ENCODE results near the gene DMKN.

Gene DMKN

GRCh38 chr19:35549174-35549788 lies 35.8 kb upstream of the DMKN start:
- DNase-seq: peak in 1 of 2 experiments; percentile 34

DNA sequence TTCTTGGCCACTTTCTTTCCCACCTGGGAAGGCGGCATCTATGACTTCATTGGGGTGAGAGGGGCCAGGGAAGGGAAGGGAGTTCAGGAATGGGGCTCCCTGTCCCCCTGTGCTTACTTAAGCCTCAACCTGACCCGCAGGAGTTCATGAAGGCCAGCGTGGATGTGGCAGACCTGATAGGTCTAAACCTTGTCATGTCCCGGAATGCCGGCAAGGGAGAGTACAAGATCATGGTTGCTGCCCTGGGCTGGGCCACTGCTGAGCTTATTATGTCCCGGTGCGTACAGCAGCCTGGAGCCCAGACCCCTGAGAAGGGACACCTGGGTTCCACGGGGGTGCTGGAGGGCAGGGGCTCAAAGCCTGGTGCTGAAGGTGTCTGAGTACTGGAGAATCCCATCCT lies 33.1 kb upstream of the DMKN start:
- DNase-seq: no peak

- DNase-seq: no peak
Observed at GRCh38 chr19:35545855-35546381, 32.5 kb upstream of the DMKN start.

DNA sequence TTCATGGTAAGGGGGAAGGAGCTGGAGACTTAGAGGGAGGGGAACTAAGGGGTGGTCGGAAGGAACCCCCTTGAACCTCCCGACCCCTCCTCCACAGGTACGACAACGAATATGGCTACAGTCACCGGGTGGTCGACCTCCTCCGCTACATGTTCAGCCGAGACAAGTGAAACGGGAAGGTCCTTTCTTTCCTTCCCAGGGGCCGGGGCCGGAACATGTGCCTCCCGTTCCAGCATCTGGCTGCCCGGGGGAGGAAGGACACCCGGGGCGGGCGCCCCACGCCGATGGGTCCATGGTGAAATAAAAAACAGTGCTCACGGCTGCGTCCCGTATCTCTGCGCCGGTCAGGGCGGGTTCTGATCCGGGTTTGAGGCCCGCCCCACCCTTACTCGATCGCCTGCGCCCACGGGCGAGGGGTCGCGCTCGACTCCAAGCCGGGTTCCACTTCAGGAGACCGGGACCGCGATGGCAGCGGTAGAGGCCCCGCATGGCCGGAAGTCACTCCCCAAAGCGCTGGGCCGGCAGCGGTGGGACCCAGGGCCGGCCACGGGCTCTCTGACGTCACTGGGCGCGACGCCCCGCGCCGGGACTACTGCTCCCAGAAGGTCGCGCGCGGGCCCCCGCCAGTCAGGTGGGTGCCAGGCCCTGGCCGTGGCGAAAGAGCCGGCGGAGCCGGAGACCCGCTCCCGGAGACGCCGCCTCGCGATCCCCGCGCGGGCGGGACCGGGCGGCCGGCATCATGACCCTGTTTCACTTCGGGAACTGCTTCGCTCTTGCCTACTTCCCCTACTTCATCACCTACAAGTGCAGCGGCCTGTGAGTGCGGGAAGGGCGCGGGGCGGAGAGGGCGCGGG lies 31.8 kb upstream of the DMKN start, which contains the start of gene TMEM147:
TSS of gene TMEM147 (plus strand) at position 626 of the 854 bp plus-strand sequence. CDS start at position 740, 114 bp downstream.
- DNase-seq: peak in 1 of 2 experiments; percentile 64

DNA sequence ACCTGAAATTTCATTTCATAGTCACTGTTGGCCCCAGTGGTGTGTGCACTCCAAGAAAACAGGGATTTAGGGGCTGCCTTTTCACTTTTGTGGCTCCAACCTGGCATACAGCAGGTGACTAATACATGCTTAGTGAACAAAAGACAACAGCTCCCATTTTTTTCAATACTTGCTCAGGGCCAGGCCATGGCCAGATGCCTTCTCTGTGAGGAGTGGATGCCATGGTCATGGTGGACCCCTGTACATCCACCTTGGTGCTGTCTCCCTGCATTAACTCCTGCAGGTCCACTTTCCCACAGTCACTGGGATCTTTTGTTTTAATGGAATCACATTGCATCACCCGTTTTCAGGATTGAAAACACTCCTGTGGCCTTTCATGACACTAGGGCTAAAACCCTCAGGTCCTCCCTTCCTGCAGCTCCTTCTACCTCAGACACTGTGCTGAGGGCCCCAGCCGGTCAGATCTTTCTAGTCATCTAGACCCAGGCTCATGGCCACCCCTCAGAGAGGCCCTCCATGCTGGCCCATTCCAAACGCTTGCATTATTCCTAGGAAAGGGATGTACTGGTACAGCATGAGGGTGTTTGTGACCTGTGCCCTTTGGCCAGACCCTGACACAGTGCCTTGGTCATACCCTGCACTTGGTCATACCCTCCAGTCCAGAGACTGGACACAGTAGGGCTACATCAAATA lies 30.8 kb upstream of the DMKN start:
- DNase-seq: no peak

- no peak for DNase-seq
Observed at GRCh38 chr19:35543280-35544109, 30.0 kb upstream of the DMKN start.

- DNase-seq: no peak
Observed at GRCh38 chr19:35542209-35542608, 28.8 kb upstream of the DMKN start.

- DNase-seq: no peak
Observed at GRCh38 chr19:35540356-35540927, 27.0 kb upstream of the DMKN start.

GRCh38 chr19:35539850-35540249 lies 26.4 kb upstream of the DMKN start:
- no peak for DNase-seq

DNA sequence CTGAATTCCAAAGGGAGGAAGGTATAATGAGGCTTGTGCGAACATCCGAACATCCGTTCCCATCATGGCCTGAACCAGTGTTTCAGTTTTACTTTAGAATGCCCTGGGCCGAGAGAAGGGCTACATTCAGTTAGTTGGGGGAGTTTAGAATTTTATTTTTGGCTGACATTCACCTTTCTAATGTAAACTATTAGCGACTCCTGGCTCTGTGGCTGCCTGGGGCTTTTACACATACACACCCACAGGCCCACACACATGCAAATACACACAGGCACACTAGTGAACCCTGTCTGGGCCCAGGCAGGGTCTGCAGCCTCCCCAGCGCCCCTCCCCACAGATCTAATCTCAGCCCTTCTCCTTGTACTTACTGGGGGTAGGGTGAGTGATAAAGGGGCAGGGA lies 25.9 kb upstream of the DMKN start:
- DNase-seq: no peak

DNA sequence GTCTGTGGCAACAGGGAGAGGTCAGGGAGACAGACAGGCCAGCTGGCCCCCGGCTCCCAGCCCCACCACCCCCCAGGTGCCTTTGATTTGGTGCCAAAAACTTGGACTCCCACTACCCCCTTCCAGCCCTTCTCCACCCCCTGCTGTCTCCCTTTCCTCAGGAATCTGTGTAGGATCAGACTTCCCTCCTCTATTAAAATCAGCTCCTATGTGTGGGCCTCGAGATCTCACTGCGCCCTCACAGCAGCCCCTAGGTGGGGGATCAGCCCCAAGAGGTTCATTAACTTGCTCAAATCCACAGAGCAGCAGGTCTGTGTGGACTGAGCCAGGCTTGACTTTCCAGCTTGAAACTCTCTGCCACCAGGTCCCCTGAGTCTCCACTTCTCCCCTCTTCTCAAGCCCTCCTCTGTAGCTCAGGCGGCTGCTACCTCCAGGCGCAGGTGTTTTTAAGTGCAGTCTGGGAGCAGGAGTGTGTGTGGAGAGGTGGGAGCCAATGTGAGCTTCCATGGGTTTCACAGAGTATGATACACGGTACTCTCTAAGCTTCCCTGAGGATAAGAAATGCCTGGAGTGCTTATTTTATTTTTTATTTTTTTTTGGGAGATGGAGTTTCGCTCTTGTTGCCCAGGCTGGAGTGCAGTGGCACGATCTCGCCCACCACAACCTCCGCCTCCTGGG lies 21.5 kb upstream of the DMKN start:
- no peak for DNase-seq

DNA sequence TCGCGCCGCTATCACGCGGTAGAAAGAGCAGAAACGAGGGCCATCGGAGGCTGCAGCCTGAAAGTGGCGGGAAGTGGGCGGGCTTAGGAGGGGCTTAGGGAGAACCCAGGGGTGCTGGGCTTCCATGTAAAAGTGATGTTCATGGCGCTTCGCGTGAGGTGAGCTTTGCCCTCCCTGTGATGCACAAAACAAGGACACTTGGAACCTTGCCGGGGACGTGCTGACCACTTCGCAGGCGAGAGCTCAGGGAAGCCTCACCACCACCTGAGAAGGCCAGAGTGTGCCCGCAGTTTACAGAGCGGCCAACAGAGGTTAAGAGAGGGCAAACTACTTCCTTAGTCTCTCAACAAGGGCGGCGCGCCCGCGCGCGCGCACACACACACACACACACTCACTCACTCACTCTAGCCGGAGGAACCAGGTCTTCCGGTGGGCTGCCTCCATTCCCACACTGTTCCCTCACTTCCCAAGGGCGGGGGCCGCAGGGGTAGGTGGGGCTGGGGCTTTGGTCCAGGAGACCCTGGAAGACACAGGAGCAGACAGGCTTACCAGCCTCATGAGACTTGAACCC lies 20.5 kb upstream of the DMKN start:
- DNase-seq: no peak

GRCh38 chr19:35533201-35533821 lies 19.9 kb upstream of the DMKN start, which contains the start of gene GAPDHS:
GAPDHS (plus strand) TSS chr19:35533456; CDS start chr19:35533528, 72 bp downstream.
- no peak for DNase-seq

GRCh38 chr19:35531291-35531690 lies 17.8 kb upstream of the DMKN start:
- DNase-seq: no peak

DNA sequence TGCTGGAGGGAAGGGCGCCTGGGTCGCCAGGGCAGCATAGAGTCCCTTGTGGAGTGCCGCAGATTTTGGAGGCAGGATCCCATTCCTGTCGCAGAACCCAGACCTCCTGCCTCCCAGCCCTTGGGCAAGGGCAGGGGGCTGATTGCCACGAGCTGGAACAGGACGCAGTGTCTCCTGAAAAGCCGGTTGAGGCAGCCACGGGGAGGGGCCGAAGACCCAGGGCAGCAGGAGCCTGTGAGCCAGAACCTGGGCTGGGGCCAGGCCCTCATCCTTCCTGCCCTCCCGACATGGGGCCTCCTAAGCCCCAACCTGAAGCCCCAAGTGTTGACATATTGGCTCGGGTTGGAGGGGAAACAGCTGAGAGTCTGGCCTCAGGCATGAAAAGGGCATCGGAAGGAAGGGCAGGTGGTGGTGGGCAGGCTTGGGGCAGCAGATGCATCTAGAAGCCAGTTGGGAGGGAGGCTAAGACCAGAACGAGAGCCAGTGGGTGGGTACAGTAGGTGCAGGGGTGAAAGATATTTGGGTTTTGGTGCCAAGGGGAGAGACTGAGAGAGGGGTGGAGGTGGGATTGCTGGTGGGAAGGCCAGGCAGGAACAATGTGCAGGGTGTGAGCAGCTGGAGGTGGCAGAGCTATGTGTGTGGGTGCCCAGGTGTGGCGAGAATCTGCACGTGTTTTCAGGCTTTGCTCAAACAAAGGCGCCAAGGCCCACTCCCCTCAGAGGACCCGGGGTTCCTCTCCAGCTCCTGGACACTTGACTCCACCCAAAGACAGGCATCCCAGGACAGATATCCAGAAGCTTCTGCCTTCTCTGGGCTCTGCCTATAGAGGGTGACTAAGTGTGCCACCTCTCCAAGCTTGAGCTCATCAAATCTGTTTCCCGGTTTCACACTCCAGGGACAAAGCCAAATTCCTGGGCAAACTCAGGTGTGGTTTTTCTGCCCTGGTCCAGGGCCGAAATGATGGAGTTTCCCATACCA lies 16.1 kb upstream of the DMKN start:
- no peak for DNase-seq

DNA sequence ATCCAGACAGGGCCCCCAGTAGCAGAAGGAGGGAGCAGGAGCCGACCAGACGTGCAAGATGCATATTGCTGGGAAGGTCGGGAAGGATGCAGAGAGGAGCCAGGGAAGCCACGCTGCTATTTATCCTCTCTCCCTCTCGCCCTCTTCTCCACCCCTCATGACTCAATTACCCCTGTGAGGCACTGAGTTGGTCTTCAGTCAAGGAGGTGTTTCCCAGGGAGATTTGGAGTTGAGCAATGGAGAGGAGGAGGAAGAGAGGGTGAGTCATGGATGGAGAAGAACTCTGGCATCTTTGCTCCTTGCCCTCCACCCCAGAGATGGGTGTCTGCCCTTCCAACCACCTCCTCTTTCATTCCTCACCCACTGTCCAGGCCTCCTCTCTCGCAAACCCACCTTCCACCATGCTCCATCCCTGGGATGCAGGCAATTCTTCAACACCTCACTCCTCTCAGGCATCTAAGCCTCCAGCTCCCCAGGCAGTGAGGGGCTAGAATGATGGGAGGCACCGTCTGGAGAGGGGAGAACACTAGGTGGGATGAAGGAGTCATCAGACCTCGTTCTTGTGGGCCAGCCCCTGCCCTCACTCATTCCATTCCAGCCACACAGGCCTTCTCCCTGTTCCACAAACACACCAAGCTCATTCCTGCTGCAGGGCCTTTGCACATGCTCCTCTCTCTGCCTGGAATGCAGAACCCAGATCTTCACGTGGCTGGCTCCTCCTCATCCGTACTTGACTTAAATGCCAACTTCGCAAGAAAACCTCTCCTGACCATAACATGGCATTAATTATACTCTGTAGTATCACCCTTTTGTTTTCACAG lies 15.0 kb upstream of the DMKN start, which contains the start of gene SBSN:
TSS of gene SBSN (minus strand) at position 94 of the 821 bp plus-strand sequence. CDS start at position 64, 30 bp downstream.
- no peak for DNase-seq

- DNase-seq: no peak
Observed at GRCh38 chr19:35525873-35526272, 12.4 kb upstream of the DMKN start.

DNA sequence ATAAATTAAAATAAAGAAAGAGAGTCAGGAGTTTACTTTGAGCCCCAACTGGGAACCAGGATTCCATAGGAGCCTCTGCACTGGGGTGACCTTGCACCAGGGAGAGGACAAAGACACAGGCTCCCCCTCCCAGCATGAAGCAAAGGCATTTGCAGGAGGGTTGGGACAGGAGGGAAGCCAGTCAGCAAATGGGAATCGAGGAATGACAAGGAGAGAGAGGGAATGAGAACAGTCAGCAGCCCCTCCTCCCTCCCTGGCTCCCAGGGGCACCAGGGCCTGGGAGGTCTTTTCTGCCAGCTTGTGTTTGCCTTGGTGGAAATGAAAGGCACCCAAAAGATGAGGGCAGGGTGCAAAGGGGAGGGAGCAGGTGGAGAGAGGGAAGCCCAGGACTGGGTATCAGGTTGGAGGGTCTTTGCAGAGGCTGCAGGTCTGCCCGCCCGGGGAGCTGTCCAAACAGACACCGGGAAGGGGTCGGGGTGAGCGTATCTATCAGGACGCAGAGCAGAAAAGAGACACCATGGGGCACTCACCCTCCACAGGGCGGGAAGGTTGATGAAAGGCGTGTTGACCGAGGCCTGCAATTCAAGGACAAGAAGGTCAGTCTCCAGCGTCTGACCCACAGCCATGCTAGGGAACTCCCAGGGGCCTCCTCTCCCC lies 10.9 kb upstream of the DMKN start:
- no peak for DNase-seq

All from cerebellar nuclear complex (tissue), 1 donor.